ENCODE data around the gene UBTD2.

- TF ChIP-seq EP300 (IDR thresholded peaks at IDR 0.05), result no peak
- no peak for TF ChIP-seq CTCF (IDR thresholded peaks at IDR 0.05)
- TF ChIP-seq POLR2A (IDR thresholded peaks at IDR 0.05), result no peak
Observed at GRCh38 chr5:172178301-172178987, 105.1 kb downstream of the UBTD2 start.

Data from tibial nerve (tissue), 4 donors.